GM12875 (cell line): ENCODE data around the gene RAB3B.

Experiments used
- H3K4me3 ChIP-seq: one replicate; pipeline ENCODE4 v1.5.1; 2011; ENCODE audit warnings: low read depth, low read length, control low read depth
- CTCF ChIP-seq: IDR thresholded peaks from 2 replicates; pipeline ENCODE4 v1.5.1; 2011; ENCODE audit warnings: low read depth, mild to moderate bottlenecking, control low read depth, inconsistent platforms, low read length, moderate library complexity, borderline replicate concordance; ENCODE audit not compliant: insufficient read depth

The RAB3B gene

DNA sequence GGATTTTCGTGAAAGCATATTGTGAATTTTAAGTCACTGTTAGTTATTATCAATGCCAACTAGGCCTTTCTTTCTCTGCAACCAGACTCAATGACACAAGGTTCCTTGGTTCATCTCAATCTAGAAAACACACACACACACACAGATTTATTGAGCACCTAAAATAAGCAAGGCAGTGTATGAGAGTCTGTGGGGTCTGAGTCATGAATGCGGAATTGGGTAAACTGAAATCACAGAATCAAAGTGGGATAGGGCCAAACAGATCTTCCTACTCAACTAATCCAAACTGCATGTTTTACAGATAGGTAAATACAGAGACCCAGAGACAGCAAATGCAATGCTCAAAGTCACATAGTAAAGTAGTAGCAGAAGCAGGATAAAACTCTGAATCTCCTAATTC is 63.5 kb downstream of the RAB3B start:
- TF ChIP-seq CTCF = no peak
- no peak overlapping the region for H3K4me3 ChIP-seq

GRCh38 chr1:51926171-51926812 is 64.2 kb downstream of the RAB3B start:
- TF ChIP-seq CTCF = 0 out of 2 replicates have a peak, but pooled peaks have one; percentile 27
- H3K4me3 ChIP-seq = no peak overlapping the region

- H3K4me3 ChIP-seq = no peak overlapping the region
Observed at GRCh38 chr1:51924455-51924854, 66.0 kb downstream of the RAB3B start.

DNA sequence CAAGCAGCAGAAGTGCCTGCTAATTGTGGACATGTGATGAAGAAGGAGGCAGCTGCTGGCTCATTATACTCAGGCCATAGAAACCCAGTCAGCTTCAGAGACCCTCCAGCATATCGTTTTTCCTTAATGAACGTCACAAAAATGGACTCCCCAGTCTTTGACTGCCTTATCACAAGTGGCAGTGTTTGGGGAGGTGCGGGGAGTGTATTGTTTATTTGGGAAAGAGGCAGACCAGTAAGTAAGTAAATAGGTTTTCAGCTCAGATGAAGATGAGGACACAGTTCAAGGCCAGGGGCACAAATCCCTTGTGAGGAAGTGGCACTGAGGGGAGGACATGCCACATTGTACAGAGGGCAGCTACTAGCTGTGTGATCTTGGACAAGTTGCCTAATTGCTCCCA is 68.5 kb downstream of the RAB3B start:
- no peak for TF ChIP-seq CTCF

More at GRCh38 chr1:51924455-51924854, 66.0 kb downstream of the RAB3B start:
- no peak for TF ChIP-seq CTCF

DNA sequence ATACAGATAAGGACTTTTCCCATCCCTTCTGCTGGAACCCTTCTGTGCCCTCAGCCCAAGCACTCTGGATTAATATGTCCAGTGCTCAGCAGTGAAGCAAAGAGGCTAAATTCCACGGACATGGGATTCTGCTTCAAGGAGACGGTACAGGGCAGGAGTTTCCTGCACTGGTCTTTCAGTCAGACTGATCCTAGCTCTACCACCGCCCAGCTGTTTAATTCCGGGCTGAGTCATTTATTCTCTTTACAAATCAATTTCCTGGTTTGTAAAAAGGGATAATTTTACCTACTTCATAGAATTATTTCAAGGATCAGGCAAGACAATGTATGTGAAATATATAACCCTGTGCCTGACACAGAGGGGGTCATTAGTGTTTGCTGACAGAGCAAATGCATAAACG is 70.4 kb downstream of the RAB3B start:
- no peak overlapping the region for H3K4me3 ChIP-seq
- no peak for TF ChIP-seq CTCF

More for the DNA sequence above, 68.5 kb downstream of the RAB3B start:
- H3K4me3 ChIP-seq = no peak overlapping the region

DNA sequence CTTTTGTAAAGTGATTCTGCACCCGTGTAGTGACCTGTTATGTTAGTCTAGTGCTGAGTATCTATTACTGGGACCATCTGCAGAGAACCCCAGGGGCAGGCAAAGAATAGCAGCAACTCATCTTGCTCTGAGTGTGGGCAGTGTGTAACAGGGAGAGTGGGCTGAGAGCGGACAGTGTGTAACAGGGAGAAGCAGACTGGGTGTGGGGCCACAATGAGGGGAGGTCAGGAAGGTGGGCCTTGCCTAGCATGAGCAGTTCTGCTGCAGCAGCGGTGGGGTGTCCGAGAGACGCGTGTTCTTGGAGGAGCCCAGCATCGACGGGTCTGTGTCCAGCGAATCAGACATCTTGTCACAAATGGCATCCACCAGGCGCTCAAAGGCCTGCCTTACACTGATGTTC is 70.8 kb downstream of the RAB3B start:
- no peak overlapping the region for H3K4me3 ChIP-seq
- TF ChIP-seq CTCF = no peak
